Testis (tissue), 2 donors: ENCODE measurements around the gene VAV2.

Experiments
- POLR2A ChIP-seq: fragments of 450-650 bp; IDR thresholded peaks from one replicate; pipeline ENCODE4 v1.6.1; 2017; ENCODE audit warnings: antibody characterized with exemption, mild to moderate bottlenecking, moderate library complexity
- TF ChIP-seq, protein P1 (sequence below), 3 experiments: fragments of 450-650 bp in 2 of 3; fragments of 200-600 bp in 1 of 3; sonication (generic) in 1 of 3; IDR thresholded peaks; one replicate each; pipeline ENCODE4 v1.5.1; 2016 to 2019; ENCODE audit warnings: antibody characterized with exemption in 3 of 3, mild to moderate bottlenecking in 2 of 3, moderate library complexity in 1 of 3

DNA sequence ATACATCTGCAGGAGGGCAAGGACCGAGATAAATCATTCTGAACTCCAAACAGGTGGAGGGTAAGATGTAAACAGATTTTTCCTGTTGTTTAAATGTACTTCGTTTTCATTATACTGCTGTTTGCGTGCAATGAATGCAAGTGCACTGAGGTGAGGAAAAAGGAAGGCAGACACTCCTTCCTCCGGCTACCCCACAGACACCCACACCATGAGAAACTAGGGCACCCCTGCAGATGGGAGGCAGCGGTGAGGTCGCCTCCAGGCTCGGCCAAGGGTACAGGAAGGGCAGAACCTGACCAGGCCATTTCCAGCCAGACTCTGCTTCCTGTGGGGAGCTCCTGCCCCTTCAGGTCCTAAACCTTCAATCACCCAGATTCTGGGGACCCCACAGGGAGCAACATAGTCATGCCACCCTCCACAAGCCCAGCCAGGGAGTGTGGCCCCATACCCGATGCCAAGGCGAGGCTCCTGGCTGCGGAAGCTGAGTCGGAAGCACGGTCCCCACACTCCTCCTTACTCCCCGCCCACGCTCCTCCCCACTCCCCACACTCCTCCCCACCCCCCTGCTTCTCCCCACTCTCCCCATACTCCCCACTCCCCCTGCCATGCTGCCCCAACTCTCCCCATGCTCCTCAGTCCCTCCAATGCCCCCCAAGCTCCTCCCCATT, 37.1 kb downstream of the VAV2 start:
- TF ChIP-seq, protein P1, sequence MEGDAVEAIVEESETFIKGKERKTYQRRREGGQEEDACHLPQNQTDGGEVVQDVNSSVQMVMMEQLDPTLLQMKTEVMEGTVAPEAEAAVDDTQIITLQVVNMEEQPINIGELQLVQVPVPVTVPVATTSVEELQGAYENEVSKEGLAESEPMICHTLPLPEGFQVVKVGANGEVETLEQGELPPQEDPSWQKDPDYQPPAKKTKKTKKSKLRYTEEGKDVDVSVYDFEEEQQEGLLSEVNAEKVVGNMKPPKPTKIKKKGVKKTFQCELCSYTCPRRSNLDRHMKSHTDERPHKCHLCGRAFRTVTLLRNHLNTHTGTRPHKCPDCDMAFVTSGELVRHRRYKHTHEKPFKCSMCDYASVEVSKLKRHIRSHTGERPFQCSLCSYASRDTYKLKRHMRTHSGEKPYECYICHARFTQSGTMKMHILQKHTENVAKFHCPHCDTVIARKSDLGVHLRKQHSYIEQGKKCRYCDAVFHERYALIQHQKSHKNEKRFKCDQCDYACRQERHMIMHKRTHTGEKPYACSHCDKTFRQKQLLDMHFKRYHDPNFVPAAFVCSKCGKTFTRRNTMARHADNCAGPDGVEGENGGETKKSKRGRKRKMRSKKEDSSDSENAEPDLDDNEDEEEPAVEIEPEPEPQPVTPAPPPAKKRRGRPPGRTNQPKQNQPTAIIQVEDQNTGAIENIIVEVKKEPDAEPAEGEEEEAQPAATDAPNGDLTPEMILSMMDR (IDR thresholded peaks at IDR 0.05), result no peak
- no peak for TF ChIP-seq POLR2A
